HL-60/S4 (cell line): ENCODE measurements around the gene COL9A2.

Experiments
- in situ Hi-C: fragments of 300-500 bp; cut with MboI; formaldehyde crosslinking; loops from 2 replicates; pipeline ENCODE4 v1.14.3; 2022; ENCODE audit warnings: low sequenced_read_pairs

COL9A2 gene

DNA sequence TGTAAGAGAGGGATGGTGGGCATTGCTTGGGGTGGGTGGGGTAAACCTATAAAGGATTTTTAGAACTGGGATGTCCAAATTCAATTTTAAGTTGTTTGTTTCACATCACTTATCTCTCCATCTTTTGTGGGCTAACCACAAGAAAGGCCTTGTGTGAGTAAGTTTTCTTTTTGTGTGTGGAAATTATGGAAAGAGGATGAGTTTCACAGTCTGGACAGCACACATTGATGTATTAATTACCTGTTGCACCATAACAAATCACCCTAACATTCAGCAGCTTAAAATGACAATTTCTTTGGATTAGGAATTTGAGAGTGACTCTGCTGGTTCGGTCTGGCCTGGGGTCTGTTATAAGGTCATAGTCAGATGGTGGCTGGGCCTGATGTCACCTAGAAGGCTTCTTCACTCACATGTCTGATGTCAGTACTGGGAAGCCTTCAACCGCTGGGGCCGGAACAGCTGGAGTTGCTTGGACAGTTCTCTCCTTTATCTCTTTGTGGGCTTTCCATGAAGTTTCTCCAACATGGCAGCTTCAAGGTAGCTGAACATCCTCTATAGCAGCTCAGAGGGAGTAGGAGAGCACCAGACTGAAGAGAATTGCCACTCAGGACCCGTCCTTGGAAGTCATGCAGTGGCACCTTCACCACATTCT lies 2.0 kb upstream of the COL9A2 start:
- in situ Hi-C loops: no loop called here

DNA sequence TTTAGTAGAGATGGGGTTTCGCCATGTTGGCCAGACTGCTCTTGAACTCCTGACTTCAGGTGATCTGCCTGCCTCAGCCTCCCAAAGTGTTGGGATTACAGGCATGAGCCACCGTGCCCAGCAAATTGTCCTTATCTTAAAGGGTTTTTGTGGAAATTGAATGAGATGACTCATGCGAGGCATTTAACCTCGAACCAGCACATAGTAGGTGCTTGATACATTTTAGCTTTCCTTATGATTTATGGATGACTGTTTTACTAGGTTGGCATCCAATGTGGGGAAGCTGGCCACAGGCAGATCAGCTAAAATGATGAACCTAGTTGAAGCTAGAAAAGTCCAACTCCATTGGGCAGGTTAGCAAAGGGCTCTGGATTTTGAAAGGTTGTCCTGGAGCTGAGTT lies 1.4 kb upstream of the COL9A2 start:
- in situ Hi-C loops: no loop called here

- in situ Hi-C loops: no loop called here
These were observed 448 bp upstream of the COL9A2 start for GRCh38 chr1:40317394-40318074.

DNA sequence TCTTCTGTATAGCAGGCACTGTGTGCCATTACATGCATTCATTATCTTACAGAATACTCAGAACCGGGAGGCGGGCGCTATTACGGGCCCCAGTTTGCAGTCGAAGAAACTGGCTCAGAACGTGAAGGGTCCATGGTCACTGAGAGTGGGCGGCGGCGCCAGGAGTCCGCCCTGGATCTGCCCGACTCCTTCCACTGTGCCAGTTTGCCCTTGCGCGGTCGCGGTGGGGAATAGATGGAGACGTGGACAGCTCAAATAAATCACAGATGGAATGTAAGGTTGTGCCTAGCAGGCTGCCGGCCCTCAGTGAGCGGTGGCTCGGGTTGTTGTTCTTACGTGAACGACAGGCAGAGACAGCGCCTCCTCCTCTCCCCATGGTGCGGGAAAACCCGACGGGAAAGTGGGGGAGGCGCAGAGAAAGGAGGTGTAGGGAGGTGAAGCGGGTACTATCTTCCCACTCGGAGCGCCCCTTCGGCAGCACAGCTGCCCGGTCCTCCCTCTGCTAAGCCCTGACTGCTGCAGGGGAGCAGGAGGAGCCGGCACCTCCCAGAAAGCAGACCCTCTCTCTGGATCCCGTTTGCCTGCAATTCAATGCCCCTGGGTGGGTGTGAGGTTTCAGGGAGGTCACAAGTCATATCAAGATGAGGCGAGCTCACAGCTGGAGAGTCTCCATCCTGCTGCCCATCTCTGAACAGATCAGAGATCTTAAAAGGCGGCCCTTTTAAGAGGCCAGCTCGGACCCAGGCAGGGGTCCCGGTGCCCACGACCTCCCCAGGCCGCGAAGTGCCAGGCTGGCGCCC lies 1.1 kb downstream of the COL9A2 start:
- in situ Hi-C loops: no loop called here

DNA sequence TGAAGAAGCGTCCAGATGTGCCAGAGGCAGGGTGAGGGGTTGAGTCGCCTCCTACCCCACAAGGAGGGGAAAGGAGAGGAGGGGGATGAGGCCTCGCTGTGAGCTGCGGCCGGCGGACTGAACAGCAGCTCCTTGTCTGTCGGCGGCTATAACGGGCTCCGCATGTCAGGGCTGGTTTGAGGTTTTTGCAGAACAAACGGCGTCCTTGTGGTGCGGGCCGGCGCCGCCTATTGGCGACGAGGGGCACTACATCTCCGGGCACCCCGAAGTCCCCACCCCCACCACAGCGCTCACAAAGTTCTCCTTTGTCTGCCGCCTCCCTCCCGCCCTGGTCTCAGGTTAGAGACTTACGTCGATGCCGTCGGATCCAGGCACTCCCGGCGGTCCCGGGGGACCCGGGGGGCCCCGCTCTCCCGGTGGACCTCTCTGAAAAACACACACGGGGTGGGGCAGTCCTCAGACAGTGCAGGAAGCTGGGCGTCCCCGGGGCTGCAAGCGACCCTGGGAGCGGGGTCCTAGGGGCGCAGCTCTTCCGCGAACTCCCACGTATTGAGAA lies 1.8 kb downstream of the COL9A2 start:
- in situ Hi-C loops: no loop called here

DNA sequence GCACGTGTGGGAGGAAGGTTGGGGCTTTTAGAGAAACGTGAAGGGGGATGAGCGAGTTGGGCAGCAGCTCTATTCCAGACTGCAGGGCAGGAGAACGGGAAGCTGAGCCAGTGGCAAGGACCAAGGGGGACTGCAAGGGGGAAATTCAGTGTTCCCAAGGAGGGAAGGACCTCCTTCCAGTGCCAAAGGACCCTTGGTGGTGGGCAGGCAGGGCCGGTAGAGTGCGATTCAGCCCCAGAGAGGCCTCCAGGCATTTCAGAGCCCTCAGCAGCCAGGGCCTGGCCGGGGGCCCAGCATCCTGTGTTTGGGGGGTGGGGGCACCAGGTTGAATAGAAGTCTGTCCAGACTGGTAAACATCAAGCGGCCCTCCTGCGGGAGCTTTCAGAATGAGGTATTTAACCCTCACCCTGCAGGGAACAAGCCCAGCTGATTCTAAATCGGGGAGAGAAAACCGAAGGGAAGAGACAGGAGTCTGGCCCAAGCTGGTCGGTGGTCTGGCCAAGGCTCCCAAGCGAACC lies 2.3 kb downstream of the COL9A2 start:
- in situ Hi-C loops: no loop called here

DNA sequence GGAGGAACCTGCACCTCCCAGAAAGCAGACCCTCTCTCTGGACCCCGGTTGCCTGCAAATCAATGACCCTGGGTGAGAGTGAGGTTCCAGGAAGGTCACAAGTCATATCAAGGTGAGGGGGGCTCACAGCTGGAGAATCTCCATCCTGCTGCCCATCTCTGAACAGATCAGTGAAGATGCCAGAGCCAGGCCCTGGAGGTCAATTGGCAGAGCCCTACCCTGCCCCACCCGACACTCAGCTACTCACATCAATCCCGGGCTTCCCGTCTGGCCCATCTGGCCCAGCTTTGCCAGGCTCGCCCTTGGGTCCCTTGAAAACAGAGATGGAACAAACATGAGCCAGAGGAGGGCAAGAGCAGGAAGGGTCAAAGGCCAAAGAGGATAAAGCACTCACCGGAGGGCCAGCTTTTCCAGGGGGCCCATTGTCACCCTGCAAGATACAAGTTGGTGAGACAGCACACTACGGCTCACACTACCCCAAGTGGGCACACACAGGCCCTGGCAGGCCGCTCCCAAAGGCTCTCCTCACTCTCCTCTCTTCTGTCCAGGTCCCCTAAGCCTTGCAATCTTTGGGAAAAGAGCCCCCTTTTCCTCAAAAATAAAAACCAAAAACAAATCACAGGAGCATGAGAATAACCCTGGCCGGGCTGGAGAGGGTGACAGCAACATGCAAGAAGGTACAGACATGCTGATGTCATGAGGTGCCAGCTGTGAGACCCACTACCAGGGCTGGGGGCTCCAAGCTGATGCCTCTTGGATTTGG lies 2.9 kb downstream of the COL9A2 start:
- in situ Hi-C loops: no loop called here

- in situ Hi-C loops: no loop called here
These were observed 3.6 kb downstream of the COL9A2 start for GRCh38 chr1:40313329-40313957.

DNA sequence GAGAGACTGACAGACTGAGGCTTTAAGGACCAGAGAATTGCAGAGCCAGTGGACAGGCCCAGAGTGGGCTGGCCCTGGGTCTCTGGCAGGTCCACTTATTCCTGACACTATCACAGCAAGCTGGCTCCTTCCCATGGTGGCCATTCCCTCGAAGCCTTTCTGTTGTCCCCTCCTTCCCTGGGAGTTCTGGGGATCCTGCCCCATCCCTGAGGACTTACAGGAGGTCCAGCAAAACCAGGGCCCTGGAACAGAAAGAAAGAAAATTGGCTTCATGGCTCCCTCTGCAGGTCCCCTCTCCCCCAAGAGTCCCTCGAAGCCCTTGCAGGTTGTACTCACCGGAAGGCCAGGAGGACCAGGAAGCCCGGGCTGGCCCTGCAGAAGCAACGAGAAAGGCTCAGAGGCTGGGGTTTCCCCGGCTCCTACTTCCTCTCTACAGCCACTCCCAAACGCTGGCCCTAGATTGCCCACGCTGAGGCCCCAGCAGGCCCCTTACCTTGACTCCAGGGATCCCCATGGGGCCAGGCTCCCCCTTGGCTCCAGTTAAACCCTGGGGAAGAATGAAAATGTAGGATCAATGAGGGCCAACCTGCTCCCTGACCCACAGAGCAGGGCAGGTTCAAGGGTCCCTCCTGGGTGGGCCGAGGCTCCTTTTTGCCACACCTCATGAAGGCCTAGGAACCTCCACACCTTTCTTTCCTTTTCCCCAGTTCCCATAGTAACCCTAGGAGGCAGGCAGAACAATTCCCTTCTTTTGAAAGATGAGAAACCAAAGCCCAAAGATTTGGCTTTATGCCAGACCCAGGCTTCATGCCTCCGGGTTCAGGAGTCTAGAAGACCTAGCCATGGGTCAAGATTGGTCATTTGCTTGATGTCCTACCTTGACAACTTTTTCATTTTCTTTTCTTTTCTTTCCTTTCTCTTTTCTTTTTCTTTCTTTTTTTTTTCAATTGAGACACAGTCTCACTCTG lies 4.6 kb downstream of the COL9A2 start:
- in situ Hi-C loops: no loop called here

GRCh38 chr1:40311692-40312091 lies 5.4 kb downstream of the COL9A2 start:
- in situ Hi-C loops: no loop called here

GRCh38 chr1:40310983-40311642 lies 6.0 kb downstream of the COL9A2 start:
- in situ Hi-C loops: no loop called here

DNA sequence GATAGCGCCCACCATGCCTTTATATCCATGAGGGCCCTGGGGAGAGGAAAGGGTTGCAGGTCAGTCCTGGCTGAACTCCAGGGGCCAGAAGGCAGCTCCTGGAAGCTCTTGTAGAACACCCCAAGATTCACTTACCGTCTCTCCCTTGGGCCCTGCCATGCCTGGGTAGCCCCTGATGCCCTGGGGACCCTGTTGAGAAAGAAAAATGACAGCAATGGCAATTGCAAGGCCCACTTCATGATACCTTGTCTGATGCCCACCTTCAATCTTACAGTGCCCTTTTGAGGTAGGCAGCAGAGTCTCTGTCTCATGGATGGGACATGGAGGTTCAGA lies 7.0 kb downstream of the COL9A2 start:
- in situ Hi-C loops: no loop called here

- in situ Hi-C loops: no loop called here
These were observed 7.5 kb downstream of the COL9A2 start for GRCh38 chr1:40309374-40310128.

- in situ Hi-C loops: no loop called here
These were observed 8.9 kb downstream of the COL9A2 start for GRCh38 chr1:40308036-40308727.

GRCh38 chr1:40307186-40307585 lies 9.9 kb downstream of the COL9A2 start:
- in situ Hi-C loops: no loop called here

DNA sequence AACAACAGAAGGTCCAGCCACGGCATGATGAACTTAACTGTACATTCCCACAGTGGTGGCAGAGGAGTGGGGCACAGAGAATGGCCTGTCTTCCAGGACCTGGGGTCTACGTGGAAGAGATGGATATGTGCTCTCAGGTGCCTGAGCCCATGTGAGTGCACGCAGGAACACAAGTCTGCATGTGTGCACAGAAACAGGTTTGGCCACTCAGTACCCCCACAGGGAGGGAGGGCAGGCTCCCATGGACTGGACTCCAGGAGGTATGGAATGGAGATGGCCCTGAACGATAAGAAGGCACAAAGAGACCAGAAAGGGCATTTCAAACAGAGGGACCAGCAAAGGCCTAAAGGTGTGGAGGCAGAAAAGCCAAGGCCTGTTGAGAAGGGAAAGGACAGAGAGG lies 10.8 kb downstream of the COL9A2 start:
- in situ Hi-C loops: no loop called here

- in situ Hi-C loops: no loop called here
These were observed 11.2 kb downstream of the COL9A2 start for GRCh38 chr1:40305871-40306270.
